GM12874 (cell line): ENCODE data around the gene BMPER.

Experiments
- TF ChIP-seq, protein P1 (sequence below): IDR thresholded peaks from 2 replicates; pipeline ENCODE4 v1.5.1; 2011; ENCODE audit warnings: low read depth, mild to moderate bottlenecking, control low read depth, low read length, moderate library complexity; ENCODE audit not compliant: insufficient read depth

Gene BMPER

DNA sequence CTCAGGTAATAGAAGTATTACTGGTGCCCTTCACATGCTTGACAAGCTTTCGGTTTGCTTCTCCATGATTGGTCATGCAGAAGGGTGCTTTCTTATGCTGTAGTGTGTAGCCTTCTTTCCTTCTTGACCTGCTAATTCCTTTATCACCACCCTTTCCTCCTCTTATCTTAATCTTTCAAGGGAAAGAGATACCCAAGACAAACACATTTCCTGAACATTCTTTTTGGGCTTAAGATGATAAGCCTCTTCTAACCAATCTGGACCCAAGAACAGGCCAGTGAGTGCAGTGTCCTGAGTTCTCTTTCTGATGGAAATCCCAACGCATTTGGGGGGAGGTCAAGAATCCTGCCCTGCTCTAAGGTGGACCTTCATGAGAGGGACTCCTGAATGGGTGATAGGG, 33.8 kb downstream of the BMPER start:
- TF ChIP-seq, protein P1, sequence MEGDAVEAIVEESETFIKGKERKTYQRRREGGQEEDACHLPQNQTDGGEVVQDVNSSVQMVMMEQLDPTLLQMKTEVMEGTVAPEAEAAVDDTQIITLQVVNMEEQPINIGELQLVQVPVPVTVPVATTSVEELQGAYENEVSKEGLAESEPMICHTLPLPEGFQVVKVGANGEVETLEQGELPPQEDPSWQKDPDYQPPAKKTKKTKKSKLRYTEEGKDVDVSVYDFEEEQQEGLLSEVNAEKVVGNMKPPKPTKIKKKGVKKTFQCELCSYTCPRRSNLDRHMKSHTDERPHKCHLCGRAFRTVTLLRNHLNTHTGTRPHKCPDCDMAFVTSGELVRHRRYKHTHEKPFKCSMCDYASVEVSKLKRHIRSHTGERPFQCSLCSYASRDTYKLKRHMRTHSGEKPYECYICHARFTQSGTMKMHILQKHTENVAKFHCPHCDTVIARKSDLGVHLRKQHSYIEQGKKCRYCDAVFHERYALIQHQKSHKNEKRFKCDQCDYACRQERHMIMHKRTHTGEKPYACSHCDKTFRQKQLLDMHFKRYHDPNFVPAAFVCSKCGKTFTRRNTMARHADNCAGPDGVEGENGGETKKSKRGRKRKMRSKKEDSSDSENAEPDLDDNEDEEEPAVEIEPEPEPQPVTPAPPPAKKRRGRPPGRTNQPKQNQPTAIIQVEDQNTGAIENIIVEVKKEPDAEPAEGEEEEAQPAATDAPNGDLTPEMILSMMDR: no peak

GRCh38 chr7:33940503-33940902, 35.2 kb downstream of the BMPER start:
- TF ChIP-seq, protein P1: no peak

DNA sequence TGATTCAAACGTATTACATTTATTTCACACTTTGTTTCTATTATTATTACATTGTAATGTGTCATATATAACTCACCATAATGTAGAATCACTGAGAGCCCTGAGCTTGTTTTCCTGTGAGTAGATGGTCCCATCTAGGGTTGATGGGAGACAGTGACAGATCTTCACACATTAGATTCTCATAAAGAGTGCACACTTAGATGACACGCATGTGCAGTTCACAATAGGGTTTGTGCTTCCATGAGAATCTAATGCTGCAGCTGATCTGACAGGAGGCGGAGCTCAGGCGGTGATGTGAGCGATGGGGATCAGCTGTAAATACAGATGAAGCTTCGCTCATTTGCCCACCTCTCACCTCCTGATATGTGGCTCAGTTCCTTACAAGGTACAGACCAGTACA, 36.1 kb downstream of the BMPER start:
- TF ChIP-seq, protein P1: no peak

- TF ChIP-seq, protein P1: no peak
These were observed 40.9 kb downstream of the BMPER start for GRCh38 chr7:33946094-33946699.

DNA sequence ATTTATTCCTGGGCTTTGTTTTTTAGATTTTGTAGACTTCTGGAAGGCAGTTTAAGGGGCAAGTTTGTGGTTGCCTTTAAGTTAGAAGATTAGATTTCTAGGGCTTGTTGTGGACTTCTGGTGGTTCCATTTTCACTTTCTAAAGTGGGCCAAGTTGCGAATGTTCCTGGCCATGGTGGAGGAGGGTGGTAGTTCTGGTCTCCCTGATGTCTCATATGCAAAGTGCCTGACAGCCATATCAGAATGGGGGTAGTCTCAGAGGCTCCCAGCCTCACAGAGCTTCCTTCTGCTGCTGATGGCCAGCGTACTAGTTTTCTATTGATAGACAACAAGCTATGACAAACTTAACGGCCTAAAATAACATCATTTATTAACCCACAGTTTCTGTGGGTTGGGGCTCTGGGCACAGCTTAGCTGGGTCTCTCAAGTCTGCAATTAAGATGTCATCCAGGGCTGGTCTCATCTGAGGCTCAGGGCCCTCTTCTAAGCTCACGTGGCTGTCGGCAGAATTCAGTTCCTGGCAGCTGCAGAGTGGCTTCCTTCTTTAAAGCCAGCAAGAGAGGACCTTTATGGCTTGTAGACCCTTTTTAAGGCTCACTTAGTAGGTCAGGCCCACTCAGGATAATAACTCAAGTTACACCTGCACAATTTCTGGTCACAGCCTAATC, 44.8 kb downstream of the BMPER start:
- TF ChIP-seq, protein P1: no peak

DNA sequence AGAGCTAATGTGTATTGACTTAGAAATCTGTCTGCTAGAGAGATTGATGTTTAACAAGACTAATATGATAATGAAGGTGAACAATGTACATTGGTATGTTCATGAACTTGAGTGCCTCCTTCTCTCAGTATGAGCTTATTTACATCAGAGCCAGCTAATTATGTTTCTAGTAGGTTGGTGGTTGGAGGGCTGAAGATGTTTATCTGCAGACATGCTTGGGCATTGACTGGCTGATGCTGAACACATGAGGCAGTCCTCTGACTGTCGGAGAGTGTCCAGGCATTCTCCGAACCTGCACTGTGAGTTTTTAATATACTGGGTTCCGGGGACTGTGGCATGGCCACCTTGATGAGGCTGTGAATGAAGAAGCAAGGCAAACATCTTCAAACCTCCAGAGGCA, 47.5 kb downstream of the BMPER start:
- TF ChIP-seq, protein P1: no peak

GRCh38 chr7:33958104-33958503, 52.8 kb downstream of the BMPER start:
- TF ChIP-seq, protein P1: no peak
